Peyer's patch (tissue), 4 donors: ENCODE results near the gene FKBP9.
"Not testable (repeated sequence)": the region's sequence is repeated elsewhere in the genome, so short reads cannot be mapped to it uniquely, and the experiment has no call there.

ENCODE experiments used
- POLR2A ChIP-seq, 2 donors: fragments of 450-650 bp; IDR thresholded peaks; one replicate each; pipeline ENCODE4 v1.5.1; 2017; ENCODE audit warnings: antibody characterized with exemption in 2 of 2, mild to moderate bottlenecking in 2 of 2, moderate library complexity in 2 of 2
- TF ChIP-seq, protein P1 (sequence below), 6 experiments: fragments of 450-650 bp in 4 of 6; fragments of 200-600 bp in 2 of 6; sonication (generic) in 1 of 6; IDR thresholded peaks; one replicate each; pipeline ENCODE4 v1.5.1; 2017 to 2019; ENCODE audit warnings: antibody characterized with exemption in 6 of 6, mild to moderate bottlenecking in 3 of 6, moderate library complexity in 1 of 6

GRCh38 chr7:32963880-32964301, 6.7 kb downstream of the FKBP9 start:
- TF ChIP-seq, protein P1, sequence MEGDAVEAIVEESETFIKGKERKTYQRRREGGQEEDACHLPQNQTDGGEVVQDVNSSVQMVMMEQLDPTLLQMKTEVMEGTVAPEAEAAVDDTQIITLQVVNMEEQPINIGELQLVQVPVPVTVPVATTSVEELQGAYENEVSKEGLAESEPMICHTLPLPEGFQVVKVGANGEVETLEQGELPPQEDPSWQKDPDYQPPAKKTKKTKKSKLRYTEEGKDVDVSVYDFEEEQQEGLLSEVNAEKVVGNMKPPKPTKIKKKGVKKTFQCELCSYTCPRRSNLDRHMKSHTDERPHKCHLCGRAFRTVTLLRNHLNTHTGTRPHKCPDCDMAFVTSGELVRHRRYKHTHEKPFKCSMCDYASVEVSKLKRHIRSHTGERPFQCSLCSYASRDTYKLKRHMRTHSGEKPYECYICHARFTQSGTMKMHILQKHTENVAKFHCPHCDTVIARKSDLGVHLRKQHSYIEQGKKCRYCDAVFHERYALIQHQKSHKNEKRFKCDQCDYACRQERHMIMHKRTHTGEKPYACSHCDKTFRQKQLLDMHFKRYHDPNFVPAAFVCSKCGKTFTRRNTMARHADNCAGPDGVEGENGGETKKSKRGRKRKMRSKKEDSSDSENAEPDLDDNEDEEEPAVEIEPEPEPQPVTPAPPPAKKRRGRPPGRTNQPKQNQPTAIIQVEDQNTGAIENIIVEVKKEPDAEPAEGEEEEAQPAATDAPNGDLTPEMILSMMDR (IDR thresholded peaks at IDR 0.05) = not testable (repeated sequence)
- not testable (repeated sequence) for TF ChIP-seq POLR2A (IDR thresholded peaks at IDR 0.05)
